AG20443 (cell line): ENCODE data around the gene UMODL1.

ENCODE experiments used
- DNase-seq: peaks from one replicate; pipeline ENCODE4 v3.0.0; 2012; ENCODE audit warnings: low spot score, mixed read lengths

Gene UMODL1

GRCh38 chr21:42132183-42132582 lies 61.1 kb downstream of the UMODL1 start:
- no peak for DNase-seq

- DNase-seq, result no peak
These were observed 62.0 kb downstream of the UMODL1 start for GRCh38 chr21:42133131-42133530.

GRCh38 chr21:42135386-42136052 lies 64.4 kb downstream of the UMODL1 start:
- DNase-seq, result no peak

GRCh38 chr21:42137191-42137904 lies 66.2 kb downstream of the UMODL1 start:
- no peak for DNase-seq

DNA sequence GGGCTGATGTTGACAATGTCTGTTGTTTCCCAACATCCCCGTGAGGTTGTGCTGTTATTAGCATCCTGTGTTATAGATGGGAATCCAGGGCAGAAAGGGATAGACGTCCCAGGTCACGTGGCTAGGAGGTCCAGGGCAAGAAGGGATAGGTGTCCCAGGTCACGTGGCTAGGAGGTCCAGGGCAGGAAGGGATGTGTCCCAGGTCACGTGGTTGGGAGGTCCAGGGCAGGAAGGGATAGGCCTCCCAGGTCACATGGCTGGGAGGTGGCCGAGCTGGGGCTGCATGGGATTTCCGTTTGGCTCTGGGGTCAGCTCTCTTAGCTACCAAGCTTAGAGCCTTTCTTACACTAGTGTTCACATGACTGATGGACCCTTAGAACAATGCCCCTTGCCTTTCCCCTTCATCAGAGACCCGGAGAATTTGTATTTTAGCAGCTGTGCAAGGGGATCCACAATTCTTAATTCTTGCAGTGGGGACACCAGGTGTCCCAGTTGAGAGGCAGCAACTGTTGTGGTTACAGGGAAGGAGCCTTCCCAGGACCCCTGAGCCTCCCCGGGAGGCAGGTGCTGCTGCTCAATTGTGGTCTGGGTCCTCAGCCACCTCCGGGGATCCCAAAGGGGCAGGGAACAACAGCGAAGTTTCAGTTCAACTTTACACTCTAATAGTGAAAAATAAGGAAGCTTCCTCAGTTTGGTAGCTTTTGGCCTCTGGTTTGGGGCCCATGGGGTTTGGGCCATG lies 69.2 kb downstream of the UMODL1 start:
- DNase-seq, result no peak

DNA sequence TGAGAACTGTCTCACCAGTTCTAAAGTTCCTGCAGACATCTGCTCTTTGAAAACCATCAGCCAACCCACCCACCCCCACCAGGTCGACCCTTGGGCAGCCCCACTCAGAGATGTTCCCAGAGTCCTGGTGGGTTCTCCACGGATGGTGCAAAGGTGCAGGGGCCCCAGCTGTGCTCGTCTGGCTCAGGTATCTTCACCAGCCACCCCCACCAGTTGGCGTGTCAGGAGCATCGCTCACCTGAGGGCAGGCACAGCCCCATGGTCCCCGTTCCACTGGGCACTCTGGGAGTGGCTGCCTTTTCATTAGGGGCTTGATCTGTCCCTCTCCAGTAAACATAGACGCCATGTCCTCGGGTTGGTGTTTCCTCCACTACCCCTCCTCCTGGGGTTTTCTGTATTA lies 70.5 kb downstream of the UMODL1 start:
- DNase-seq, result no peak

- DNase-seq, result no peak
These were observed 71.0 kb downstream of the UMODL1 start for GRCh38 chr21:42142141-42142540.

GRCh38 chr21:42142627-42143026 lies 71.5 kb downstream of the UMODL1 start:
- DNase-seq, result no peak

- DNase-seq, result no peak
These were observed 72.0 kb downstream of the UMODL1 start for GRCh38 chr21:42143111-42143510.

DNA sequence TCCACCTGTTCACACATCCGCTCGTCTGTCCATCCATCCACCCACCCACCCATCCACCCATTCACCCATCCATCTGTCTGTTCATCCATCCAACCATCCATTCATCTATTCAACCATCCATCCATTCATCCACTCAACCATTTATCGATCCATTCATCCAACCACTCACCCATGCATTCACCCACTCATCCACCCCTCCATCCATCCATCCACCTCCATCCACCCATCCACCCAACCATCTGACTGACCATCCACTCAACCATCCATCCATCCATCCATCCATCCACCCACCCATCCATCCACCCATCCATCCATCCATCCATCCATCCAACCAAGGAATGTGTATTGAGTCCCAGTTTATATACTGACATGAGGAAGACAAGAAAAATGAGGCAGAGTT lies 73.1 kb downstream of the UMODL1 start:
- no peak for DNase-seq

- DNase-seq, result no peak
These were observed 73.8 kb downstream of the UMODL1 start for GRCh38 chr21:42144679-42145568.

DNA sequence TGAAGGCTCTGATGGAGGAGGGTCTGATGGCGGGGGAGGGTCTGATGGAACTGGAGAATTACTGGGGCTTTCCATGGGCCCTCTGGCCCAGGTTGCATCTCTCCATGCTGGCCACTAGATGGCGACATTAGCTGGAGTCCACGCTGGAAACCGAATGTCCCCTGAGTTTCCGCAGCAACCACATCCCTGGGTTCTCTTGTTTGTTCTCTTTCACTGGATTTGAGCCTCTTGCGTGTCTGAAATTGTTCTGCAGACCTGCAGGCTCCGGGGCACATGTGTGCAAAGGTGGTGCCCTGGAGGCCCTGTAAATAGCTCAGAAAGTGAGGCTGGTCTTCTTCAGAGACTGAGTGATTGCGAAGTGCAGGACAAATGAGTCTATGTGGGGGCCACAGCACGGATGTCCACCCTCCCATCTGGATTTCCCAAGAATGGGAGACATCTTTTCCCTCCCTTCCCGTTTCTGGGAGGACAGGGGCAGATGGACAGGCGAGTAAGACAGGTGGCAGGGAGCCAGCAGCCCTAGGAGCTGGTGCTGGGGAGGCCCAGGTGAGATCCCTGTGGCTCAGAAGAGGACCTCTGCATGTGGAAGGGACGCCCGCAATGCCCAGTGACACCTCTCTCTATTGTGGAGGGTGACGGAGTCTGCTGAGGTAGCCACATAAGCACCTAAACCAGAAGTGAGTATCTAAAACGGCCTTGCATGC lies 74.6 kb downstream of the UMODL1 start:
- DNase-seq, result peak; percentile 92

- no peak for DNase-seq
These were observed 75.2 kb downstream of the UMODL1 start for GRCh38 chr21:42146273-42146805.

GRCh38 chr21:42146821-42147220 lies 75.7 kb downstream of the UMODL1 start:
- DNase-seq, result no peak

DNA sequence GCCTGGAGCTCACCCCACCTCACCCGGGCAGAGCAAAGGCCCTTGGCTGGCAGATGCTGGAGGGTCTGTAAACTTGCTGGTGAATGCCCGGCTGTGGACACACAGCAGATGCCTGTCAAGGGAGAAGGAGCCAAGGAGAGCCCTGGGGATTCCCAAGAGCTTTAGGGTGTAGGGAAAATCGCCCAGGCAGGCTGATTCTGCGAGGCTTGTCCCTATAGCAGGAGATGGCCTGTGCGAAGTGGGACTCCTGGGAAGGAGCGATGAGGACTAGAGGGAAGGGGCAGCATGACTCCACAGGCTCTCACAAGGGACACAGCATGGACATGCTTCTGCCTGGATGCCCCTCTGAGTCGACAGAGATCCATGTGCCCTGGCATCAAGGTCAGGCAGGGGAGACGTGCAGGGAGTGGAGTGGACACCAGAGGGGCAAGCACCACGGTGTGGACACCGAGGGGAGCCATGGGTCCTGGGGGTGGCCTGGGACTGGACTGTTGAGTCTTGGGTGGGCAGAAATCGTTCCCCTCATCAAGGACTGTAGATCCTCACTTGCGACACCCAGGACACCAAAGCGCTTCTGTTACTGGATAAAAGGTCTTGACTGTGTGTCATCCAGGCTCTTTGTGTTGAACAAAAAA lies 76.4 kb downstream of the UMODL1 start:
- no peak for DNase-seq

DNA sequence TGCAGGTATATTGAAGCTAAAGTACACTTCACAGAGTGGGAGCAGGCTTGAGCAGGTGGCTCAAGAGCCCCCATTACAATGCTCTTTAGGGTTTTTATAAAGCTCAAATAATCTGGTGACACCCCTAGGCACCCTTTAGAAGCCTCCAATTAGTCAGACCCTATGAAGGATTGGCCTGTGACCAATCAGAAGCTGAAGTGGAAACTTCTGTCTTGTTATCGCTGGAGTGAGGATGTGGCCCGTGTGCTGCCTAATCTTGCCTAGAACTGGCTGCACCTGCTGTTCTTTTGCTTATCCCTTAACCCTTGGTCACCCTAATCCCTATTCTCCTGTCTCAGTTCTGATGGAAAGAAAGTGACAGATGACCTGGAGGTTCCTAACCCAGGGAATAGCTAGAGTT lies 77.0 kb downstream of the UMODL1 start:
- no peak for DNase-seq

DNA sequence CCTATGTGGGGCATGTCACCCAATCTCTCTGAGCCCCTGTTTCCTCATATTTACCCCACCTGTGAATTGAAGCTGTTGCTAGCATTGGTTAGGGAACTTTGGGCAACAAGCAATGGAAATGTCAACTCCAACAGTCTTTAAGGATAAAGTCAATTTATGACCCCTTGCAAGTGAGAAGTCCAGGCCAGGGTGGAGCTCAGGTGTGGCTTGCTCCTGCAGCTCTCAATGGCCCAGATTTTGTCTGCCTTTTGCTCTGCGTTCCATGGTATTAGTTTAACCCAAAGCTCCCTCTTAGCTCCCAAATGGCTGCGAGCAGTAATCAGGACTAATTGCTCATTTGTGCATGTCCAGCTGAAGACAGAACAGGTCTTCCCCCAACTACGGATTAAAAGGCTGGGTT lies 77.5 kb downstream of the UMODL1 start:
- DNase-seq, result no peak

- no peak for DNase-seq
These were observed 78.7 kb downstream of the UMODL1 start for GRCh38 chr21:42149656-42150473.

DNA sequence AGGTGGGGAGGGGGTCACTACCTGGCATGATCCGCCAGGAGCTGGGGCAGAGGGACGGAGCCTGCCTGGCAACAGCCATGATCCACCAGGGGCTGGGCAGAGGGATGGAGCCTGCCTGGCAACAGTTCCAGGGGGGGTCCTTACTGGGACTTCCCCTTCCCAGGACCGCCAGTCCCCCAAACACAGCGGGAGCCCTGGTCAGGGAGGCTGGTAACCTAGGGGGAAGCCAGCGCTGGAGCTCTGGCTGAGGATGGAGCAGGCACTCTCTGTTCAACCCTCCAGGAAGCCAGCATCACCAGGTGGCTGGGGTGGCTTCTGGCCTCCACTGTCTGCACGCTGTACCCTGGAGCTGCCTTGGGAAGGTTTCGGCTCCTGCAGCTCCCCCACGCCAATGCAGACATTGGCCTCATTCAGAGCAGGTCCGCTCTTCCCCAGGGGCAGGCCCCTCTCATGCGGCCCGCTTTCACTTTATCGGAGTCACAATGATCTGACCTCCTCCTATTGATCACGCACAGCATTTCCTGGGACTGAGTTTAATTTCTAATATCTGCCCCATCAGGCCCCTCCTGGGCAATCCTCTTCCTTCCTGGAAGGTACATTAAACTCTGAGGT lies 79.5 kb downstream of the UMODL1 start:
- DNase-seq, result no peak
